K562 (cell line): ENCODE measurements around the gene CHST12. TPM values are rescaled to one million over a fixed set of nuclear protein-coding genes. Genes with fewer than 3 reads are reported as not detected.

Experiments used
- ATAC-seq: fragments of 200-7000 bp; cut with Tn5 transposase; 3 replicates; pipeline ENCODE4 v1.9.1; 2020; ENCODE audit warnings: moderate library complexity
- BruUV-seq: library from RNA; stranded (reverse); fragments of 400-500 nt; replicated peaks from 2 replicates; lab custom pipeline; 2021; lab: Mats Ljungman, UMichigan
- CTCF ChIA-PET: fragments of 300-600 bp; formaldehyde crosslinking; extraction: SDS; loops from one replicate; lab custom pipeline; 2021; ENCODE audit warnings: low intra/inter-chr PET ratio; lab: Yijun Ruan, JAX
- POLR2A ChIA-PET: fragments of 300-600, 350-650 bp; sonication (Branson Sonifier 250); formaldehyde crosslinking; extraction: SDS; loops from one replicate; lab custom pipeline; 2021; ENCODE audit warnings: antibody characterized with exemption, inconsistent platforms; lab: Yijun Ruan, JAX
- DNase-seq, 4 experiments: peaks; one replicate each; pipeline versions ENCODE4 v3.0.0 to v3.0.0-alpha.2; 2011 to 2018; ENCODE audit warnings: low spot score in 3 of 4, mixed read lengths in 3 of 4; ENCODE audit errors: extremely low read depth in 1 of 4
- FAIRE-seq: peaks from 2 replicates; lab custom pipeline; 2011; peaks lifted over from hg19 to GRCh38; lab: Jason Lieb, UNC
- H2AFZ ChIP-seq: 2 replicates; pipeline ENCODE4 v1.6.0; 2011; ENCODE audit warnings: low read depth, low read length, control low read depth, inconsistent platforms
- H3K27ac ChIP-seq: fragments of 200-600 bp; 3 replicates; pipeline ENCODE4 v1.8.0; 2011; ENCODE audit warnings: low read depth, mild to moderate bottlenecking, control low read depth, inconsistent platforms, low read length, moderate library complexity, mixed read lengths; ENCODE audit errors: extremely low read depth
- H3K27me3 ChIP-seq, 2 experiments: fragments of 300-600 bp in 1 of 2; 2 replicates in 1 of 2; 3 replicates in 1 of 2; pipeline versions ENCODE4 v1.6.0 to v1.8.0; 2011; ENCODE audit warnings: inconsistent platforms in 2 of 2, low read length in 2 of 2, mild to moderate bottlenecking in 1 of 2, mixed read lengths in 1 of 2, moderate library complexity in 1 of 2; ENCODE audit not compliant: control insufficient read depth in 2 of 2, insufficient read depth in 2 of 2
- H3K36me3 ChIP-seq: fragments of 300-600 bp; 3 replicates; pipeline ENCODE4 v1.8.0; 2011; ENCODE audit warnings: mild to moderate bottlenecking, low read length, inconsistent platforms; ENCODE audit not compliant: control insufficient read depth, insufficient read depth
- H3K4me1 ChIP-seq, 2 experiments: fragments of 200-600 bp in 1 of 2; replicated peaks in 1 of 2; 2 replicates in 1 of 2; 3 replicates in 1 of 2; pipeline versions ENCODE4 v1.5.1 to v1.8.0; 2011; ENCODE audit warnings: inconsistent platforms in 2 of 2, low read length in 2 of 2, mild to moderate bottlenecking in 1 of 2, mixed read lengths in 1 of 2, moderate library complexity in 1 of 2; ENCODE audit not compliant: control insufficient read depth in 2 of 2, insufficient read depth in 2 of 2
- H3K4me2 ChIP-seq: 2 replicates; pipeline ENCODE4 v1.6.1; 2011; ENCODE audit warnings: low read length, control low read depth, inconsistent platforms, mixed read lengths; ENCODE audit not compliant: insufficient read depth
- H3K4me3 ChIP-seq: fragments of 200-600 bp; sonication (generic), shearing (Covaris generic); 2 replicates; pipeline ENCODE4 v1.5.1; 2016; ENCODE audit warnings: control low read depth, inconsistent platforms
- H3K79me2 ChIP-seq: fragments of 200-600 bp; 3 replicates; pipeline ENCODE4 v1.8.0; 2011; ENCODE audit warnings: low read length, inconsistent platforms; ENCODE audit not compliant: control insufficient read depth, insufficient read depth
- H3K9ac ChIP-seq, 2 experiments: 2 replicates each; pipeline versions ENCODE4 v1.6.0 to v1.6.1; 2011; ENCODE audit warnings: low read depth in 2 of 2, low read length in 2 of 2, control low read depth in 1 of 2, inconsistent platforms in 1 of 2, mild to moderate bottlenecking in 1 of 2, mixed read lengths in 1 of 2; ENCODE audit not compliant: insufficient read depth in 1 of 2
- H3K9me1 ChIP-seq: one replicate; pipeline ENCODE4 v1.6.0; 2011; ENCODE audit warnings: inconsistent platforms, mild to moderate bottlenecking, low read length, moderate library complexity; ENCODE audit not compliant: control insufficient read depth, insufficient read depth
- H3K9me3 ChIP-seq: replicated peaks from 2 replicates; pipeline ENCODE4 v1.5.1; 2011; ENCODE audit warnings: low read depth, low read length, inconsistent platforms; ENCODE audit not compliant: control insufficient read depth, insufficient read depth
- H4K20me1 ChIP-seq: replicated peaks from 2 replicates; pipeline ENCODE4 v1.6.1; 2011; ENCODE audit warnings: low read length, inconsistent platforms, mixed read lengths; ENCODE audit not compliant: control insufficient read depth, insufficient read depth
- BCLAF1 ChIP-seq, 2 experiments: fragments of 450-650 bp in 1 of 2; IDR thresholded peaks; 2 replicates each; pipeline ENCODE4 v1.6.1; 2011 to 2017; ENCODE audit warnings: low read depth in 2 of 2, antibody characterized with exemption in 1 of 2, borderline replicate concordance in 1 of 2, low read length in 1 of 2, mild to moderate bottlenecking in 1 of 2, mixed read lengths in 1 of 2; ENCODE audit not compliant: control insufficient read depth in 1 of 2
- BHLHE40 ChIP-seq: IDR thresholded peaks from 2 replicates; pipeline ENCODE4 v1.6.1; 2011; ENCODE audit warnings: low read length, improper control_type of control experiment
- CBX8 ChIP-seq: fragments of 200-600 bp; sonication (generic); IDR thresholded peaks from 2 replicates; pipeline ENCODE4 v1.6.1; 2012; ENCODE audit warnings: borderline replicate concordance, mixed run types, low read depth, mild to moderate bottlenecking, moderate library complexity, mixed read lengths, low read length, control low read depth, inconsistent platforms; ENCODE audit not compliant: poor library complexity, severe bottlenecking; ENCODE audit errors: extremely low read depth
- HOXB6 ChIP-seq: fragments of 250-450 bp; sonication (Bioruptor Pico); IDR thresholded peaks from 2 replicates; pipeline ENCODE4 v1.5.1; 2022; ENCODE audit warnings: mild to moderate bottlenecking, borderline replicate concordance
- NCOA1 ChIP-seq: fragments of 450-650 bp; IDR thresholded peaks from 2 replicates; pipeline ENCODE4 v1.6.1; 2016; ENCODE audit warnings: low read depth
- NFXL1 ChIP-seq: fragments of 450-650 bp; formaldehyde crosslinking; IDR thresholded peaks from 2 replicates; pipeline ENCODE4 v1.4.0; 2021; ENCODE audit warnings: mild to moderate bottlenecking
- RBBP5 ChIP-seq: fragments of 200-600 bp; sonication (generic); IDR thresholded peaks from 2 replicates; pipeline ENCODE4 v1.6.1; 2012; ENCODE audit warnings: borderline replicate concordance, mild to moderate bottlenecking, low read length, control low read depth, inconsistent platforms; ENCODE audit not compliant: insufficient read depth, poor library complexity, severe bottlenecking
- RBM22 ChIP-seq: fragments of 200-400 bp; formaldehyde crosslinking; IDR thresholded peaks from 2 replicates; pipeline ENCODE4 v1.6.1; 2018; ENCODE audit warnings: low read length, low read depth; ENCODE audit not compliant: poor library complexity, severe bottlenecking
- U2AF1 ChIP-seq: fragments of 200-400 bp; formaldehyde crosslinking; optimal IDR thresholded peaks from 2 replicates; pipeline ENCODE3; 2017; ENCODE audit warnings: mild to moderate bottlenecking, low read depth, low read length, moderate library complexity
- YBX1 ChIP-seq: fragments of 450-650 bp; IDR thresholded peaks from 2 replicates; pipeline ENCODE4 v1.7.1; 2016; ENCODE audit warnings: mild to moderate bottlenecking
- ZNF217 ChIP-seq: sonication (generic); formaldehyde crosslinking; IDR thresholded peaks from 2 replicates; pipeline ENCODE4 v1.8.0; 2022; ENCODE audit warnings: mild to moderate bottlenecking, missing genetic modification reagents
- ZNF274 ChIP-seq: IDR thresholded peaks from 2 replicates; pipeline ENCODE4 v1.6.1; 2011; ENCODE audit warnings: low read depth, mild to moderate bottlenecking, low read length, moderate library complexity, borderline replicate concordance
- ZNF280B ChIP-seq: fragments of 250-450 bp; sonication (Bioruptor Pico); IDR thresholded peaks from 2 replicates; pipeline ENCODE4 v1.5.1; 2021; ENCODE audit warnings: mild to moderate bottlenecking
- ZNF316 ChIP-seq: fragments of 450-650 bp; IDR thresholded peaks from 2 replicates; pipeline ENCODE4 v1.6.1; 2016
- ZNF707 ChIP-seq: fragments of 250-450 bp; sonication (Bioruptor Pico); conservative IDR thresholded peaks from 2 replicates; pipeline ENCODE4 v1.8.0; 2022; ENCODE audit warnings: inconsistent platforms, mild to moderate bottlenecking, moderate library complexity
- ZNF717 ChIP-seq: fragments of 250-450 bp; sonication (Bioruptor Pico); IDR thresholded peaks from 2 replicates; pipeline ENCODE4 v1.5.0; 2021
- ZNF766 ChIP-seq: fragments of 200-800 bp; sonication (Bioruptor generic); conservative IDR thresholded peaks from 2 replicates; pipeline ENCODE4 v1.6.1; 2016; ENCODE audit warnings: missing genetic modification characterization, missing compliant biosample characterization
- WGBS: fragments of 100-300 bp; shearing (Covaris generic); methylation state at CpG from one replicate; pipeline ENCODE4 v1.1.6; 2016; ENCODE audit warnings: low coverage, mixed read lengths; ENCODE audit not compliant: insufficient coverage; ENCODE audit errors: missing lambda C conversion rate; 5-methylcytosine and 5-hydroxymethylcytosine counted together
- in situ Hi-C: fragments of 300-500 bp; cut with MboI; formaldehyde crosslinking; loops from 4 replicates; pipeline ENCODE4 v1.15.0; 2018; ENCODE audit warnings: inconsistent platforms, mixed read lengths
- intact Hi-C: fragments of 100-400 bp; cut with micrococcal nuclease; formaldehyde crosslinking; loops from 2 replicates; pipeline ENCODE4 v1.14.2; 2022
- polyA plus RNA-seq, 8 experiments: library from polyadenylated mRNA; depleted of rRNA in 4 of 8; stranded (reverse) in 5 of 8; unstranded in 3 of 8; fragments of >200 nt; fragmentation: Nextera tagmentation in 2 of 8; fragmentation: Illumina TruSeq in 1 of 8; extraction: Ambion mirVana in 2 of 8; extraction: Trizol in 1 of 8; gene quantifications; 2 replicates each; pipeline versions ENCODE4 v1.2.1 to v1.2.3, GENCODE V29; 2011 to 2014; ENCODE audit warnings: inconsistent platforms in 1 of 8, missing spikeins in 1 of 8
- total RNA-seq, 7 experiments: library from RNA; depleted of rRNA in 6 of 7; stranded (reverse); fragments of >200 nt in 6 of 7; fragmentation: Illumina TruSeq in 2 of 7; extraction: Trizol in 2 of 7; gene quantifications; 2 replicates each; pipeline versions ENCODE4 v1.2.1 to v1.2.3, GENCODE V29; 2011 to 2021; ENCODE audit warnings: low replicate concordance in 1 of 7

The CHST12 gene
- total and polyA plus RNA-seq, 9 of the 15 experiments (the other 6 are each of a cell fraction or from before 2014, with no cell fraction given) = 0.18 to 19.8 (median 3.6) TPM

GRCh38 chr7:2387897-2388636 lies 15.3 kb upstream of the CHST12 start (continued):
- TF ChIP-seq HOXB6 (CRISPR knock-in tag) (no peak), ZNF717 (CRISPR knock-in tag) (no peak), ZNF217 (CRISPR knock-in tag) (no peak), BCLAF1 (IDR thresholded peaks at IDR 0.05; ENCODE audit: borderline replicate concordance in 1 of 2, control insufficient read depth in 1 of 2, low read depth in 2 of 2, low read length in 1 of 2) (no peak)

GRCh38 chr7:2388637-2388954 lies 14.8 kb upstream of the CHST12 start:
- Histone ChIP-seq H3K4me3 (no peak overlapping the region), H3K9me1 (no peaks in the 10 kb centered on the region), H3K9me3 (no peaks in the 10 kb centered on the region), H3K4me1 (peaks cover 5 to 29% of the 10 kb centered on the region in 2 experiments; a peak in 2 of 5 replicates), H4K20me1 (no peaks in the 10 kb centered on the region), H3K79me2 (no peaks in the 10 kb centered on the region), H3K27me3 (no peaks in the 10 kb centered on the region), H3K27ac (no peak overlapping the region), H3K9ac (no peak overlapping the region; a peak in 1 of 4 replicates), H2AFZ (no peak overlapping the region), H3K4me2 (no peak overlapping the region), H3K36me3 (no peaks in the 10 kb centered on the region)
- DNase-seq = no peak
- WGBS = 83% methylated on average over 5 of the region's 5 CpGs
- FAIRE-seq = no peak
- POLR2A ChIA-PET = no interaction called here
- ATAC-seq = no peak
- in situ Hi-C loops (no loop called here), intact Hi-C loops (no loop called here)
- BruUV-seq = no TSS peak
- CTCF ChIA-PET = no interaction called here
- TF ChIP-seq NFXL1 (CRISPR knock-in tag) (no peak), BHLHE40 (no peak), YBX1 (no peak), RBM22 (no peak), ZNF766 (no peak), ZNF316 (no peak), CBX8 (no peak), U2AF1 (no peak), ZNF274 (no peak), NCOA1 (no peak), ZNF707 (CRISPR knock-in tag) (no peak), RBBP5 (no peak), ZNF280B (no peak)
